PC-3 (cell line): ENCODE measurements around the gene TALDO1. TPM values are rescaled to one million over a fixed set of nuclear protein-coding genes. Genes with fewer than 3 reads are reported as not detected.

Experiments used
- ATAC-seq: fragments of 200-7000 bp; cut with Tn5 transposase; 2 replicates; pipeline ENCODE4 v1.9.1; 2020; ENCODE audit warnings: mild to moderate bottlenecking, moderate library complexity
- BruUV-seq: library from RNA; stranded (reverse); fragments of 400-500 nt; replicated peaks from 2 replicates; lab custom pipeline; 2021; lab: Mats Ljungman, UMichigan
- CTCF ChIA-PET: fragments of 300-600 bp; sonication (Branson Sonifier 250); formaldehyde crosslinking; loops from one replicate; lab custom pipeline; 2022; ENCODE audit warnings: antibody characterized with exemption; lab: Charles Lee
- POLR2A ChIA-PET: fragments of 300-600 bp; sonication (Branson Sonifier 250); formaldehyde crosslinking; loops from one replicate; lab custom pipeline; 2022; ENCODE audit warnings: antibody characterized with exemption; ENCODE audit not compliant: unreplicated experiment; lab: Charles Lee
- DNase-seq: peaks from one replicate; pipeline ENCODE4 v3.0.0-alpha.2; 2015
- H2AFZ ChIP-seq: fragments of 300-600 bp; sonication (generic); 2 replicates; pipeline ENCODE4 v1.6.0; 2016; ENCODE audit warnings: antibody characterized with exemption, low read length
- H3F3A ChIP-seq: fragments of 300-600 bp; sonication (generic); one replicate; pipeline ENCODE4 v1.6.0; 2017; ENCODE audit warnings: antibody characterized with exemption, low read length, control low read depth, mild to moderate bottlenecking; ENCODE audit not compliant: unreplicated experiment
- H3K27ac ChIP-seq: fragments of 300-600 bp; sonication (generic); 2 replicates; pipeline ENCODE4 v1.5.1; 2016; ENCODE audit warnings: mild to moderate bottlenecking, low read length
- H3K27me3 ChIP-seq: fragments of 300-600 bp; sonication (generic); 2 replicates; pipeline ENCODE4 v1.6.1; 2016; ENCODE audit warnings: low read length, mixed read lengths
- H3K36me3 ChIP-seq: fragments of 300-600 bp; sonication (generic); 2 replicates; pipeline ENCODE4 v1.6.1; 2016; ENCODE audit warnings: low read depth, mixed run types, low read length, mixed read lengths
- H3K4me1 ChIP-seq: fragments of 300-600 bp; sonication (generic); 2 replicates; pipeline ENCODE4 v1.5.1; 2016; ENCODE audit warnings: low read length; ENCODE audit not compliant: insufficient read depth
- H3K4me2 ChIP-seq: fragments of 300-600 bp; sonication (generic); 2 replicates; pipeline ENCODE4 v1.6.0; 2016; ENCODE audit warnings: low read length
- H3K4me3 ChIP-seq: fragments of 300-600 bp; sonication (generic); 2 replicates; pipeline ENCODE4 v1.5.1; 2016; ENCODE audit warnings: mild to moderate bottlenecking, low read length, mixed read lengths
- H3K79me2 ChIP-seq: fragments of 300-600 bp; sonication (generic); 2 replicates; pipeline ENCODE4 v1.6.1; 2017; ENCODE audit warnings: low read length, mixed read lengths
- H3K9ac ChIP-seq: fragments of 300-600 bp; sonication (generic); 2 replicates; pipeline ENCODE4 v1.6.0; 2016; ENCODE audit warnings: mild to moderate bottlenecking, low read length
- H3K9me2 ChIP-seq: fragments of 300-600 bp; sonication (generic); replicated peaks from 2 replicates; pipeline ENCODE4 v1.6.1; 2016; ENCODE audit warnings: mixed run types, low read length, mixed read lengths
- H3K9me3 ChIP-seq: fragments of 300-600 bp; sonication (generic); 2 replicates; pipeline ENCODE4 v1.6.1; 2016; ENCODE audit warnings: low read length, mixed read lengths
- H4K20me1 ChIP-seq: fragments of 300-600 bp; sonication (generic); 2 replicates; pipeline ENCODE4 v1.6.1; 2016; ENCODE audit warnings: low read length, mixed read lengths
- CTCF ChIP-seq: fragments of 300-600 bp; sonication (generic); conservative IDR thresholded peaks from 2 replicates; pipeline ENCODE4 v1.5.1; 2017; ENCODE audit warnings: antibody characterized with exemption, low read depth, mild to moderate bottlenecking, low read length
- EZH2 ChIP-seq: fragments of 300-600 bp; sonication (generic); IDR thresholded peaks from one replicate; pipeline ENCODE4 v1.6.1; 2017; ENCODE audit warnings: antibody characterized with exemption, mild to moderate bottlenecking, low read length; ENCODE audit not compliant: unreplicated experiment
- EZH2phosphoT487 ChIP-seq: fragments of 300-600 bp; sonication (generic); IDR thresholded peaks from 2 replicates; pipeline ENCODE4 v1.6.1; 2018; ENCODE audit warnings: mild to moderate bottlenecking, antibody characterized with exemption, low read length, borderline replicate concordance
- intact Hi-C: fragments of 100-400 bp; cut with micrococcal nuclease; formaldehyde crosslinking; loops from 2 replicates; pipeline ENCODE4 v1.9.0; 2023
- total RNA-seq: library from RNA; depleted of rRNA; stranded (reverse); fragments of >200 nt; gene quantifications from 2 replicates; pipeline ENCODE4 v1.2.3, GENCODE V29; 2014

Gene TALDO1
- total RNA-seq, 1 experiment from 2014 or later = 326 TPM

GRCh38 chr11:777288-778255 is 30.3 kb downstream of the TALDO1 start, which contains the start of gene GATD1:
TSS of gene GATD1 (minus strand) at chr11:777487. CDS start at chr11:777462, 25 bp downstream.
- Histone ChIP-seq H3K9ac (peak within 1 kb of the TSS; percentile 96), H3K4me1 (peaks cover 22% of the 10 kb centered on the region), H3F3A (no peaks in the 10 kb centered on the region), H3K9me3 (no peaks in the 10 kb centered on the region), H3K79me2 (peaks cover 56% of the 10 kb centered on the region), H3K4me2 (peak within 1 kb of the TSS; percentile 98), H4K20me1 (peaks cover 26% of the 10 kb centered on the region), H3K27ac (peak within 1 kb of the TSS; percentile 40), H3K9me2 (no peaks in the 10 kb centered on the region), H3K36me3 (peaks cover 9% of the 10 kb centered on the region; the same call in 1 of the 2 replicates), H2AFZ (peak within 1 kb of the TSS; percentile 78), H3K27me3 (no peaks in the 10 kb centered on the region), H3K4me3 (peak within 1 kb of the TSS; percentile 95)
- ChIA-PET POLR2A (interaction anchor here (0.5 to 0.7 kb wide), 2 partner anchors 14 to 81 kb away, joined by 3 to 16 read pairs; no protein-coding TSS in a partner anchor), CTCF (interaction anchor here (0.6 kb wide), 1 partner anchor 72 kb away, joined by 9 read pairs; the partner anchor contains the start of gene EPS8L2)
- ATAC-seq (peak; percentile 72), DNase-seq (peak; percentile 86)
- intact Hi-C loops = no loop called here
- TSS peak; percentile 37 for BruUV-seq
- no peak for TF ChIP-seq CTCF
- no peak for TF ChIP-seq EZH2

GRCh38 chr11:778976-779954 is 32.0 kb downstream of the TALDO1 start:
- intact Hi-C loops = no loop called here
- Histone ChIP-seq H3K9ac (no peak overlapping the region), H3K79me2 (peaks cover 39% of the 10 kb centered on the region), H3K27me3 (no peaks in the 10 kb centered on the region), H3K4me1 (peaks cover 21% of the 10 kb centered on the region), H2AFZ (no peak overlapping the region), H3K27ac (no peak overlapping the region), H3K9me3 (no peaks in the 10 kb centered on the region), H3K4me3 (no peak overlapping the region), H3F3A (no peaks in the 10 kb centered on the region), H4K20me1 (peaks cover 13% of the 10 kb centered on the region), H3K9me2 (no peaks in the 10 kb centered on the region), H3K36me3 (no peaks in the 10 kb centered on the region), H3K4me2 (no peak overlapping the region)
- DNase-seq = no peak
- POLR2A ChIA-PET = no interaction called here
- no TSS peak for BruUV-seq
- CTCF ChIA-PET = no interaction called here
- no peak for TF ChIP-seq CTCF
- no peak for TF ChIP-seq EZH2phosphoT487
- no peak for TF ChIP-seq EZH2
- ATAC-seq = no peak
